Measurements from ENCODE around the gene COL4A4.
"Not testable (repeated sequence)": the region's sequence is repeated elsewhere in the genome, so short reads cannot be mapped to it uniquely, and the experiment has no call there.

COL4A4 gene

GRCh38 chr2:227180770-227181169, 16.8 kb upstream of the COL4A4 start:
- H3K27me3 Mint-ChIP-seq, result no peaks in the 10 kb centered on the region
- H3K4me1 Mint-ChIP-seq, result no peaks in the 10 kb centered on the region
- H3K4me3 Mint-ChIP-seq, result no peak overlapping the region

GRCh38 chr2:227179988-227180685, 16.1 kb upstream of the COL4A4 start:
- H3K27me3 Mint-ChIP-seq, result no peaks in the 10 kb centered on the region
- no peak overlapping the region for H3K27ac Mint-ChIP-seq
- no peaks in the 10 kb centered on the region for H3K36me3 Mint-ChIP-seq (ENCODE audit: low read depth)
- no peaks in the 10 kb centered on the region for H3K9me3 Mint-ChIP-seq
- DNase-seq (no peak), ATAC-seq (no peak)
- H3K4me1 Mint-ChIP-seq, result no peaks in the 10 kb centered on the region
- no peak overlapping the region for H3K4me3 Mint-ChIP-seq

More at GRCh38 chr2:227180770-227181169, 16.8 kb upstream of the COL4A4 start:
- no peak for ATAC-seq
- no peaks in the 10 kb centered on the region for H3K36me3 Mint-ChIP-seq (ENCODE audit: low read depth)
- DNase-seq, result no peak
- no peaks in the 10 kb centered on the region for H3K9me3 Mint-ChIP-seq
- H3K27ac Mint-ChIP-seq, result no peak overlapping the region

DNA sequence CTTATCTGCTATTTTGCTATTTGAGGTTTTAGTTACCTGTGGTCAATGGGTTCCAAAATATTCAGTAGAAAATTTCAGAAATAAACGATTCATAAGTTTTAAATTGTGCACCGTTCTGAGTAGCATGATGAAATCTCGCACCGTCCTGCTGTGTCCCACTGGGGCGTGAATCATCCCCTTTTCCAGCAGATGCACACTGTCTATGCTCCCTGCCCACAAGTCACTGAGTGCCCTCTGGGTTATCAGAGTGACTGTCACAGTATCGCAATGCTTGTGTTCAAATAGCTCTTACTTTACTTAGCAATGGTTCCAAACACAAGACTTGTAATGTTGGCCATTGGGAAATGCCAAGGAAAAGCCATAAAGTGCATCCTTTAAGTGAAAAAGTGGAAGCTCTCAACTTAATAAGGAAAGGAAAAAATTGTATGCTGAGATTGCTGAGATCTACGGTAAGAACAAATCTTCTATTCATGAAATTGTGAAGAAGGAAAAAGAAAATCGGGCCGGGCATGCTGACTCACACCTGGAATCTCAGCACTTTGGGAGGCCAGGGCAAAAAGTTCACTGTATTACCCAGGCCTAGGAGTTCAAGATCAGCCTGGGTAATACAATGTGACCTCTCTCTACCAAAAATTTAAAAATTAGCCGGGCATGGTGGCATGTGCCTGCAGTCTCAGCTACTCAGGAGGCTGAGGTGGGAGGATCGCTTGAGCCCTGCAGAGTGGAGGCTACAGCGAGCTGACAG, 13.8 kb upstream of the COL4A4 start:
- Mint-ChIP-seq H3K27me3 (no peaks in the 10 kb centered on the region), H3K27ac (no peak overlapping the region), H3K4me1 (no peaks in the 10 kb centered on the region), H3K36me3 (ENCODE audit: low read depth) (no peaks in the 10 kb centered on the region), H3K9me3 (no peaks in the 10 kb centered on the region), H3K4me3 (no peak overlapping the region)
- DNase-seq, result no peak
- no peak for ATAC-seq

GRCh38 chr2:227171779-227172178, 7.8 kb upstream of the COL4A4 start:
- ATAC-seq; H3K36me3 Mint-ChIP-seq (ENCODE audit: low read depth); H3K27me3 Mint-ChIP-seq; DNase-seq; H3K4me1 Mint-ChIP-seq; H3K4me3 Mint-ChIP-seq; H3K9me3 Mint-ChIP-seq; H3K27ac Mint-ChIP-seq: not testable (repeated sequence)

GRCh38 chr2:227164763-227165291, 822 bp upstream of the COL4A4 start:
- DNase-seq, result peak; percentile 18
- Mint-ChIP-seq H3K36me3 (ENCODE audit: low read depth) (no peaks in the 10 kb centered on the region), H3K27me3 (peaks cover 57% of the 10 kb centered on the region), H3K4me1 (peaks cover 10% of the 10 kb centered on the region), H3K9me3 (peaks cover 2% of the 10 kb centered on the region), H3K4me3 (peak overlapping the region; percentile 45), H3K27ac (no peak overlapping the region)
- ATAC-seq, result peak; percentile 71

GRCh38 chr2:227163485-227163997, 464 bp downstream of the COL4A4 start:
- H3K4me3 Mint-ChIP-seq, result peak overlapping the region; percentile 17

DNA sequence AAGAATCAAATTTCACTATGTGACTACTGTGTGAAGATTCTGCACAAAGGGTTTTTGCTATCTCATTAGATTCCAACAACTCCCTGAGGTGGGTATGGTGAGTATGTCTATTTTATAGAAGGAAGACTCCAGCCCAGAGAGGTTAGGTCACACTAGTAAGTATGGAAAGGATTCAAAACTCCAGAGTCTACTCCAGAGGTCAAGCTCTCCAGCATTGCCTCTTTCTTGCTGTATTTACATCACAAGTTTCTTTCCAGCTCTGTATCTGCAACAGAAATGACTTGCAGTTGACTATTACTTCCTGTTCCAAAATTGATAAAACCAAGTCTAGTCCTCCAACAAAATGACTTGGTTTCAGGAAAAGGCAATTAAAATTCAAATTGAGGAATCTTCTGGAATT, 2.1 kb downstream of the COL4A4 start:
- no peak overlapping the region for H3K27ac Mint-ChIP-seq
- no peak for DNase-seq

More at GRCh38 chr2:227163485-227163997, 464 bp downstream of the COL4A4 start:
- Mint-ChIP-seq H3K36me3 (ENCODE audit: low read depth) (no peaks in the 10 kb centered on the region), H3K9me3 (peaks cover 4% of the 10 kb centered on the region), H3K27ac (no peak overlapping the region), H3K27me3 (peaks cover 58% of the 10 kb centered on the region), H3K4me1 (peaks cover 10% of the 10 kb centered on the region)
- ATAC-seq, result no peak
- DNase-seq, result no peak

DNA sequence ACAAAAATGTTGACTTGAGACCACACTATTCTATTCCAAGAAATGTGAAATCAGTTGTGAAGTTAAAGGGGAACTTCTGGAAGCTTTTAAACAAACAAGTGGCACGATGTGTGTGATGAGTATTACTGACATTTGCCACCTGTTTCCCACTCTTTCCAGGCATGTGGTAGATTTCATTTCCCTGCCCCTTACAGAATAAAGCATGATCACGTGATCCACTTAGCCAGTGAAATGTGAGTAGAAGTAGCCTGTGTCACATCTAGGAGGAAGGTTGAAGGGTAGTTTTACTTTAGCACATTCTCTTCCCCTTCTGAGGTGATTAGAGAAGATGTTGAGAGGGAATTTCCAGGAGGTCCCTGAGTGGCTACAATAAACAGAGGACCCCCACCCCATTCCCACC, 3.8 kb downstream of the COL4A4 start:
- H3K27ac Mint-ChIP-seq, result no peak overlapping the region
- no peak for DNase-seq
- H3K4me1 Mint-ChIP-seq, result peaks cover 7% of the 10 kb centered on the region
- no peak for ATAC-seq
- no peaks in the 10 kb centered on the region for H3K36me3 Mint-ChIP-seq (ENCODE audit: low read depth)
- no peak overlapping the region for H3K4me3 Mint-ChIP-seq
- peaks cover 43% of the 10 kb centered on the region for H3K27me3 Mint-ChIP-seq
- H3K9me3 Mint-ChIP-seq, result peaks cover 4% of the 10 kb centered on the region

More for the DNA sequence above, 2.1 kb downstream of the COL4A4 start:
- Mint-ChIP-seq H3K9me3 (peaks cover 4% of the 10 kb centered on the region), H3K36me3 (ENCODE audit: low read depth) (no peaks in the 10 kb centered on the region), H3K4me1 (peaks cover 10% of the 10 kb centered on the region), H3K27me3 (peaks cover 56% of the 10 kb centered on the region), H3K4me3 (no peak overlapping the region)
- no peak for ATAC-seq

GRCh38 chr2:227154986-227155774, 8.8 kb downstream of the COL4A4 start:
- DNase-seq, result no peak

GRCh38 chr2:227153758-227154486, 10.1 kb downstream of the COL4A4 start:
- DNase-seq (no peak), ATAC-seq (no peak)
- H3K27me3 Mint-ChIP-seq, result peaks cover 20% of the 10 kb centered on the region

More at GRCh38 chr2:227154986-227155774, 8.8 kb downstream of the COL4A4 start:
- Mint-ChIP-seq H3K27me3 (peaks cover 23% of the 10 kb centered on the region), H3K27ac (no peak overlapping the region), H3K9me3 (peaks cover 5% of the 10 kb centered on the region), H3K4me3 (no peak overlapping the region), H3K4me1 (no peaks in the 10 kb centered on the region), H3K36me3 (ENCODE audit: low read depth) (no peaks in the 10 kb centered on the region)
- no peak for ATAC-seq

GRCh38 chr2:227153307-227153706, 10.7 kb downstream of the COL4A4 start:
- H3K9me3 Mint-ChIP-seq, result peaks cover 5% of the 10 kb centered on the region
- H3K27ac Mint-ChIP-seq, result no peak overlapping the region
- no peak overlapping the region for H3K4me3 Mint-ChIP-seq
- ATAC-seq (no peak), DNase-seq (no peak)
- peaks cover 20% of the 10 kb centered on the region for H3K27me3 Mint-ChIP-seq
- no peaks in the 10 kb centered on the region for H3K36me3 Mint-ChIP-seq (ENCODE audit: low read depth)
- H3K4me1 Mint-ChIP-seq, result no peaks in the 10 kb centered on the region

More at GRCh38 chr2:227153758-227154486, 10.1 kb downstream of the COL4A4 start:
- H3K36me3 Mint-ChIP-seq (ENCODE audit: low read depth), result no peaks in the 10 kb centered on the region
- no peak overlapping the region for H3K27ac Mint-ChIP-seq
- H3K9me3 Mint-ChIP-seq, result peaks cover 5% of the 10 kb centered on the region
- H3K4me3 Mint-ChIP-seq, result no peak overlapping the region
- H3K4me1 Mint-ChIP-seq, result no peaks in the 10 kb centered on the region

DNA sequence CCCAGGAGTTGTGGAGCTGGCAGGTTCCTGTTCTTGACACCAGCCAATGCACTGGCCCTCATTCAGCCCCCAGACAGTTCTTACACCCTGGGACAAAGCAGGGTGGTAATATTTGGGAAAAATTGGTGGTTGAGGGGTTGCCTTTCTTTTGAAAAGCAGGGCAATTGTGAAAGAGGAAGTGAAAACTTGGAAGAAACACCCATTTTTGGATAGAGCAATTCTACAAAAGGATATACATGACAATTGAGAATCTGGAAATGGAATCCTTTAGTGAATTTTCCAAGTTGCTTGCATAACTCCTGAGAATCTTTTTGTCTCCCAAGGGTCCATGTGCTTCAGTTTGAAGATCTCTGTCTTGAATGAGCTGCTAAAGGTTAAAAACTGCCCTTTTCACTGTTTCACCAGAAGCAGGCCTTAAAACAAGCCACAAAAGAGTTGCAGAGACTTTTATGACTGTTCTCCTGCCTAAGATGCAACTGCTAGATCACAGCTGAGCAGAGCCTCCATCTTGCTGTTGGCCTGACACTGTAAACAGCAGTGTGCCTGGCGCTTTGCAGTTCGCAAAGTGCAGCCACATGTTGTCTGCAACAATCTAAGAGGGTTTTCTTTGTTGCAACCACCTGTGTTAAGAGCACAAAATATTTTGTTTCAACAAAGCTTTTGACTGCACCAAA, 11.8 kb downstream of the COL4A4 start:
- H3K4me3 Mint-ChIP-seq, result no peak overlapping the region
- H3K27me3 Mint-ChIP-seq, result peaks cover 20% of the 10 kb centered on the region
- H3K27ac Mint-ChIP-seq, result no peak overlapping the region
- H3K36me3 Mint-ChIP-seq (ENCODE audit: low read depth), result no peaks in the 10 kb centered on the region
- H3K9me3 Mint-ChIP-seq, result peaks cover 9% of the 10 kb centered on the region
- DNase-seq (no peak), ATAC-seq (no peak)
- no peaks in the 10 kb centered on the region for H3K4me1 Mint-ChIP-seq

GRCh38 chr2:227150222-227150936, 13.6 kb downstream of the COL4A4 start:
- no peak overlapping the region for H3K27ac Mint-ChIP-seq
- peaks cover 9% of the 10 kb centered on the region for H3K9me3 Mint-ChIP-seq
- no peaks in the 10 kb centered on the region for H3K36me3 Mint-ChIP-seq (ENCODE audit: low read depth)
- H3K4me1 Mint-ChIP-seq, result no peaks in the 10 kb centered on the region
- DNase-seq, result no peak
- H3K4me3 Mint-ChIP-seq, result no peak overlapping the region
- H3K27me3 Mint-ChIP-seq, result peaks cover 24% of the 10 kb centered on the region
- ATAC-seq, result no peak
